GM12878 (cell line): ENCODE results near the gene CBX2.

Source experiments
- EP300 ChIP-seq, 2 experiments: fragments of 150-350 bp in 1 of 2; IDR thresholded peaks; 2 replicates each; pipeline ENCODE4 v1.6.1; 2011 to 2012; ENCODE audit warnings: low read depth in 2 of 2, low read length in 2 of 2, borderline replicate concordance in 1 of 2, improper control_type of control experiment in 1 of 2, inconsistent platforms in 1 of 2; ENCODE audit not compliant: control insufficient read depth in 1 of 2
- IKZF2 ChIP-seq, 2 experiments: fragments of 450-650 bp; IDR thresholded peaks; 2 replicates each; pipeline ENCODE4 v1.6.1; 2017; ENCODE audit warnings: mild to moderate bottlenecking in 2 of 2, moderate library complexity in 2 of 2
- JUND ChIP-seq: IDR thresholded peaks from 2 replicates; pipeline ENCODE4 v1.6.1; 2012; ENCODE audit warnings: low read depth, mild to moderate bottlenecking, low read length, improper control_type of control experiment, moderate library complexity
- MXI1 ChIP-seq: fragments of 150-350 bp; IDR thresholded peaks from 2 replicates; pipeline ENCODE4 v1.6.1; 2011; ENCODE audit warnings: low read depth, mild to moderate bottlenecking, inconsistent platforms, low read length, improper control_type of control experiment
- POLR2A ChIP-seq: IDR thresholded peaks from 2 replicates; pipeline ENCODE4 v1.6.1; 2011; ENCODE audit warnings: low read depth, mild to moderate bottlenecking, low read length
- POLR2AphosphoS5 ChIP-seq: IDR thresholded peaks from 2 replicates; pipeline ENCODE4 v1.6.1; 2011; ENCODE audit warnings: mild to moderate bottlenecking, low read length, inconsistent platforms
- REST ChIP-seq: IDR thresholded peaks from 2 replicates; pipeline ENCODE4 v1.6.1; 2012; ENCODE audit warnings: mild to moderate bottlenecking, low read depth, low read length
- SMAD1 ChIP-seq: fragments of 450-650 bp; IDR thresholded peaks from 2 replicates; pipeline ENCODE4 v1.6.1; 2018; ENCODE audit warnings: mild to moderate bottlenecking, low read depth; ENCODE audit not compliant: partially characterized antibody
- SUZ12 ChIP-seq: fragments of 200-600 bp; sonication (generic); IDR thresholded peaks from one replicate; pipeline ENCODE4 v1.6.1; 2018; ENCODE audit warnings: antibody characterized with exemption, mild to moderate bottlenecking; ENCODE audit not compliant: unreplicated experiment
- ZNF207 ChIP-seq: fragments of 450-650 bp; IDR thresholded peaks from 2 replicates; pipeline ENCODE4 v1.6.1; 2014; ENCODE audit warnings: antibody characterized with exemption, mild to moderate bottlenecking, borderline replicate concordance
- TF ChIP-seq, protein P1 (sequence below), 3 experiments: IDR thresholded peaks in 2 of 3; conservative IDR thresholded peaks in 1 of 3; 2 replicates each; pipeline ENCODE4 v1.5.1; 2011; ENCODE audit warnings: low read depth in 3 of 3, low read length in 3 of 3, mild to moderate bottlenecking in 3 of 3, control low read depth in 2 of 3, moderate library complexity in 2 of 3, inconsistent platforms in 1 of 3, mixed read lengths in 1 of 3; ENCODE audit not compliant: control insufficient read depth in 2 of 3, insufficient read depth in 1 of 3; ENCODE audit errors: extremely low read depth in 1 of 3

DNA sequence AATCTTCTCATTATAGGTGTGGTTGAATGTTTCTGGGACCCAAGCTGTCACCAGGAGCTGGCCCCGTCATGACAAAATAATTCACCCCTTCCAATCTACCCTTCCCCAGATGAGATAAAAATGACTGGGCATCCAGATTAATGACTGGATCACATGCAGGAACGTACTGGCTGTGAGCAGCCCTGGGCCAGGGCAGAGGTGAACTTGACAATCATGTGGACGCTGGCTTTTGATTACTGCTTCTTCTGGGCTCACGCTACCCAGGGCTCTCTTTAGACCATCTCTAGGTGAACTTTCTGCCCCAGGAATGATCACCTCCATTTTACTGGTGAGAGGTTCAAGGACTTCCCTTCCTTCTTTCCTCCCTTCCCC lies 43.0 kb downstream of the CBX2 start:
- no peak for TF ChIP-seq ZNF207
- no peak for TF ChIP-seq SUZ12
- no peak for TF ChIP-seq EP300 (IDR thresholded peaks at IDR 0.05; ENCODE audit: borderline replicate concordance in 1 of 2, control insufficient read depth in 1 of 2, low read depth in 2 of 2, low read length in 2 of 2)
- TF ChIP-seq, protein P1, sequence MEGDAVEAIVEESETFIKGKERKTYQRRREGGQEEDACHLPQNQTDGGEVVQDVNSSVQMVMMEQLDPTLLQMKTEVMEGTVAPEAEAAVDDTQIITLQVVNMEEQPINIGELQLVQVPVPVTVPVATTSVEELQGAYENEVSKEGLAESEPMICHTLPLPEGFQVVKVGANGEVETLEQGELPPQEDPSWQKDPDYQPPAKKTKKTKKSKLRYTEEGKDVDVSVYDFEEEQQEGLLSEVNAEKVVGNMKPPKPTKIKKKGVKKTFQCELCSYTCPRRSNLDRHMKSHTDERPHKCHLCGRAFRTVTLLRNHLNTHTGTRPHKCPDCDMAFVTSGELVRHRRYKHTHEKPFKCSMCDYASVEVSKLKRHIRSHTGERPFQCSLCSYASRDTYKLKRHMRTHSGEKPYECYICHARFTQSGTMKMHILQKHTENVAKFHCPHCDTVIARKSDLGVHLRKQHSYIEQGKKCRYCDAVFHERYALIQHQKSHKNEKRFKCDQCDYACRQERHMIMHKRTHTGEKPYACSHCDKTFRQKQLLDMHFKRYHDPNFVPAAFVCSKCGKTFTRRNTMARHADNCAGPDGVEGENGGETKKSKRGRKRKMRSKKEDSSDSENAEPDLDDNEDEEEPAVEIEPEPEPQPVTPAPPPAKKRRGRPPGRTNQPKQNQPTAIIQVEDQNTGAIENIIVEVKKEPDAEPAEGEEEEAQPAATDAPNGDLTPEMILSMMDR (IDR thresholded peaks at IDR 0.05 in 2 of 3, conservative IDR thresholded peaks at IDR 0.05 in 1 of 3; ENCODE audit: control insufficient read depth in 2 of 3, extremely low read depth in 1 of 3, insufficient read depth in 1 of 3, low read depth in 3 of 3, low read length in 3 of 3): no peak
- TF ChIP-seq POLR2A: no peak
- no peak for TF ChIP-seq MXI1
- no peak for TF ChIP-seq IKZF2 (IDR thresholded peaks at IDR 0.05)
- no peak for TF ChIP-seq SMAD1
- no peak for TF ChIP-seq JUND
- TF ChIP-seq POLR2AphosphoS5: no peak
- no peak for TF ChIP-seq REST
